ENCODE results near the gene MMD2. TPM values are rescaled to one million over a fixed set of nuclear protein-coding genes. Genes with fewer than 3 reads are reported as not detected.
A peak's percentile ranks its signal among the peaks of the same experiment; 100 is the strongest.
"Not testable (repeated sequence)": the region's sequence is repeated elsewhere in the genome, so short reads cannot be mapped to it uniquely, and the experiment has no call there.

The MMD2 gene, protein sequence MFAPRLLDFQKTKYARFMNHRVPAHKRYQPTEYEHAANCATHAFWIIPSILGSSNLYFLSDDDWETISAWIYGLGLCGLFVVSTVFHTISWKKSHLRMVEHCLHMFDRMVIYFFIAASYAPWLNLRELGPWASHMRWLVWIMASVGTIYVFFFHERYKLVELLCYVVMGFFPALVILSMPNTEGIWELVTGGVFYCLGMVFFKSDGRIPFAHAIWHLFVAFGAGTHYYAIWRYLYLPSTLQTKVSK
- not detected for total RNA-seq

DNA sequence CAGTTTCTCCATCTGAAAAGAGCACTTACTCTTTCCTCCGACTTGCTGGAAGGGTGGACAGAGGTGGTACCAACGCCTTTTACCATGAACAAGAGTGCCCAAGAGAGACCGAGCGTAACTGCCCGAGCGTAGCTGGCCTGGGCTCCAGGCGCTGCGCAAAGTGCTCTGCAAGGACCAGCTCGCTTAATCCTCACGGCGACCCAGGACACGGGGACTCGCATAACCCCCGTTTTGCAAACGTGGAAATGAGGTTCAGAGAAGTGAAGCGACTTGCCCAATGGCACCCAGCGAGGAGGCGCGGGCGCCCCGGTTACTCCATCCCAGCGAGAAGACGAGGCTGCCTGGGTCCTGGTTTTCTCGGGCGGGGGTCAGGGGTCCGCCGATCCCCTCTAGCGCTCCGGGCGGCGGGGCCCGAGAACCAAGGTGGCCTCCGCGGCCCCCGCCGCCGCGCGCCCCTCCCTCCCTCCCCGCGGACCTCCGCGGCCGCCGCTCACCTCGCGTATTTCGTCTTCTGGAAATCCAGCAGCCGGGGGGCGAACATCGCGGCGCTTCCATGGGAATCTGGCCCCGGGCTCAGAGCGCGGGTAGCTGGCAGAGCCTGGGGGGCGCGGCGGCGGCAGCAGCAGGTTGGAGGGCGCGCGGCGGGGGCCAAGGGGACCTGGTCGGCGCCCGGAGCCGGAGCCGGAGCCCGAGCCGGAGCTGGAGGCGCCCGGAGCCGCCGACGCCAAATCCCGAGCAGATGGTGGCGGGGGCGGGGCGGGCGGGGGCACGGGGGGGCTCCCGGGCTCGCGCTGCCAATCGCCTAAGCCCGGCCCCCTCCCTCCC lies at the start of gene MMD2:
Gene MMD2 (minus strand): TSS at position 711 of the 825 bp plus-strand sequence. CDS start 170 bp downstream, at position 541.
- DNase-seq (ENCODE audit: low read depth in 2 of 3, low spot score in 2 of 3), result no peak

DNA sequence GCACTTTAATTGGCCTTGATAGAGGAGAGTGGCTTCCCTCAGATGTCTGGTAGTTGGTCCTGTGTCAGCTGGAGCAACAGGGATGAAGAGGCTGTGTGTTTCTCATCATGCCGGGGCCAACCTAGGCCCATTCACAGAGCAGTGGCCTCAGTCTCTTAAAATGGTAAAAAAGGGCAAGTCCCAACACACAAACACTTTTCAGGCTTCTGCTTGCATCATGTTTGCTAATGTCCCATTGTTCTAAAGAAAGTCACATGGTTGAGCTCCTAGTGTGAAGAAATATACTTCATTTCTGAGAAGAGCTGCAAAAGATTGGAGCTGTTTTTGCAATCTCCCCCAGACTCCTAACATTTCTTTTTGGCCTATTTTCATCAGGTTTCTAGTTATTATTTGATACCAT lies 46.1 kb upstream of the MMD2 start:
- no peak for DNase-seq (ENCODE audit: low read depth in 2 of 3, low spot score in 2 of 3)

DNA sequence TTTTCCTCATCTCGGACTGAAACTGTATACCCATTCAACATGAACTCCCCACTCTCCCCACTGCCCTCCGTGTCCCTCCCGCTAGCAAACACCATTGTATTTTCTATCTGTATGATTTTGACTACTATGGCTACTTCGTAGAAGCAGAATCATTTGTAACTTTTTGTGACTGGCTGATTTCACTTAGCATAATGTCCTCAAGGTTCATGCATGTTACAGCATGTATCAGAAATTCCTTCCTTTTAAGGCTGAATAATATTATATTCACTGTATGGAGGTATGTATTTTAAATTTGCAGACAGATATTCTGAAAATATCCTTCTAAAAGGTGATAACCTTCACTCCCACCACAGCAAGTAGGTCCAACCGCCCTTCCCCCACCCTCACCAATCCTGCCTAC lies 42.9 kb upstream of the MMD2 start:
- no peak for DNase-seq (ENCODE audit: low read depth in 2 of 3, low spot score in 2 of 3)

DNA sequence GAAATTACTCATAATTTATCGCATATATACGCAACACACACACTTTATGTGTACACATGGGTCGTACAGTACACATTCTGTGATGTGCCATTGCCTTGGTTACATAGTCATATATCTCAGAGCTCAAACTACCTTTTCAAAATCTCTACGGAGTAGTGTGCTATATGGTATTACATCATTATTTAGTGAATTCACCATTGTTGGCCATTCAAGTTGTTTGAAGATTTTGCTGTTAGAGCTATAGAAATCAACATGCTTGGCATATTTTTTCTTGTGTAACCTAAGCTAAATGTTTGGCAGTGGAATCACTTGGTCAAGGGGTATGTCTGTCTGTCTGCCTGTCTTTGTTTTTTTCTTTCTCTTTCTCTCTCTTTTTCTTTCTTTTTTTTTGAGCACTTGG lies 42.0 kb upstream of the MMD2 start:
- no peak for DNase-seq (ENCODE audit: low read depth in 2 of 3, low spot score in 2 of 3)

DNA sequence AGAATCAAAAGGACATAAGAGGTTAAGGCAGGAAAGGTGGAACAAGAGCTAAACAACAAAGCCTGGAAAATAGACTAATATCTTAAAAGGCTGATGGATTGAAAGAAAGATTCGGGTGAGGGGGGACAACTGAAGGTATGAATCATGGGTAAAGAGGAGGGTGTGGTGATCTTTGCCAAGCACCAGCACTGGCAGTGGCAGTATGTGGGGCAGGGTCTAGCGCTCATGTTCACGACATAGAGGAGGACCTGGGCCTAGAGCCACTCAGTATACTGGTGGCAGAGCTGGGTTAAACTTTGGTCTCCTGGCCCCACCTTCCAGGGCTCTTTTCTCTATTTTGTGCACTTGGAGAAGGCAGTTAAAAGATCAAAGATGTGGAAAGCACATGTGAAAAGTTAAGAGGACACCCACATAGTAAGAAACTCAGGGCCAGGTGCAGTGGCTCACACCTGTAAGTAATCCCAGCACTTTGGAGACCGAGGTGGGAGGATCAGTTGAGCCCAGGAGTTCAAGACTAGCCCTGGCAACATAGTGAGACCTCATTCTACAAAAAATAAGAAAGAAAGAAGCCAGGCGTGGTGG lies 40.5 kb upstream of the MMD2 start:
- no peak for DNase-seq (ENCODE audit: low read depth in 2 of 3, low spot score in 2 of 3)

DNA sequence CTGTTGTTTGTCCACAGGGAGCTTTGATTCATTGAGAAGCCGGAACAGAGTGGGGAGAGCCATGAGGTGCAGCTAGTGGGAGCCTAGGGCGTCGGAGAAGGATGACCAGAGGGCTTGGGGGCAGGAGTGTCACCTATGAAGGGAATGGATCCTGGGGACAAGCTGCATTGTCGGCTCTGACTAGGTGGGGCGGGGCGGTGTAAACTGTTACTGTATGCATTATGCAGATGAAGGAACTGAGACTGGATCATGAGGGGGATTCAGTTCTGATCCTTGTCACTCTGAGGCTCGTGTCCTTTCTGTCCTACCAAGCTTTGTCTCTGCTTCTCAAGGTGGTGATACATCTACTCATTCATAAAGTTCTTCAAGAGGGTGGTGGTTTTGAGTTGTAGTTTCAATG lies 39.9 kb upstream of the MMD2 start:
- no peak for DNase-seq (ENCODE audit: low read depth in 2 of 3, low spot score in 2 of 3)

DNA sequence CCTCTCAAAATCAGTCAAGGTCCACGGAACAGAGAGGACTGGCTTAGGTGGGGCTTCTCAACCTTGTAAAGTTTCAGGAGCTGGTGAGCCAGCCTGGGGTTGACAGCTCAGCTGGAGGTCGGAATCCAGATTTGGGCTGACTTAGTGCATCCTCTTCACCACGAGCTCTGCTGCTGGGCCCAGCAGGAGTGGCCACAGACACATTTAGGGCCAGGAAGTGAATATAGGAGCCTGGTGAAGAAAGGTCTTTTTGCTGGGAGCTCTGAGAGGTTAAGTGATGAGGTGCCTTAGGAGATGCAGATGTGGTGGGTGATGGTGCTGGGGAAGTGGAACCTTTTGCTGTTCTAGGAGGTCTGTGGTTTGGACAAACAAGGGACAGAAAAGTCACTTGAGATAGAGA lies 39.3 kb upstream of the MMD2 start:
- no peak for DNase-seq (ENCODE audit: low read depth in 2 of 3, low spot score in 2 of 3)

DNA sequence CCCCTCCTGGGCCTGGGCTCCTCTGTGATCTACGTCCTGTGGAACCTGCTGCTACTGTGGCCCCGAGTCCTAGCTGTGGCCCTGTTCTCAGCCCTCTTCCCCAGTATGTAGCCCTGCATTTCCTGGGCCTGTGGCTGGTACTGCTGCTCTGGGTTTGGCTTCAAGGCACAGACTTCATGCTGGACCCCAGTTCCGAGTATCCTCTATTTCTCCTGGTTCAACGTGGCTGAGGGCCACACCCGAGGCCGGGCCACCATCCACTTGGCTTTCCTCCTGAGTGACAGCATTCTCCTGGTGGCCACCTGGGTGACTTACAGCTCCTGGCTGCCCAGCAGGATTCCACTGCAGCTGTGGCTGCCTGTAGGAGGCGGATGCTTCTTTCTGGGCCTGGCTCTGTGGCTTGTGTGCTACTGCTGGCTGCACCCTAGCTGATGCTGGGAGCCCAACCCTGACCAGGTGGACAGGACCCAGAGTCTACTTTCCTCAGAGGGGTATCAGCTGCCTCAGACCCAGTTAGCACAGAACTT lies 37.8 kb upstream of the MMD2 start:
- DNase-seq (ENCODE audit: low read depth in 2 of 3, low spot score in 2 of 3), result no peak

DNA sequence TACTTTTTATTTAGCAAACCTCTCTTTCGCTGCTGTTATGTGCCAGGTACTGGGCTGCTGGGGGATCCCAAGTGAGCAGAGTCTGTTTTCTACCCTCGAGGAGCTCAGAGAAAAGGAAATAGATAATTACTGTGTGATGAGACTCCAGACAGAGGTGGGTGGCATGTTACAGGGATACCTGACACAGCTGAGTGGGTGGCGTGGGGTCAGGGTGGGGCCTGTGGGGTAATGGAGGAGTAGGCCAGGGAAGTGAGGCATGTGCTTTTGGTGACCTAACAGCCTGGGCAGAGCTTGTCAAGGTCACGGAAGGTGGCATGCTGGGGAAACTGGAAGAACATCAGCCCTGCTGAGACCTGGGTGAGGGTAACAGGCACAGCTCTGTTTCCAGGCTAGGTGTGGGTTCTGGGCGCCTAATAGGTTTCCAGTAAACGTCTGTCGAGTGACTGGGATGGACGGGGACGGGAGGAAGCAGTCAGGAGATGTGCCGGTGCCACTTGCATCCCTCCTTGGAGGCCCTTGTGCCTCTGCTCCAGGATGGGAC lies 36.5 kb upstream of the MMD2 start:
- DNase-seq (ENCODE audit: low read depth in 2 of 3, low spot score in 2 of 3), result no peak

DNA sequence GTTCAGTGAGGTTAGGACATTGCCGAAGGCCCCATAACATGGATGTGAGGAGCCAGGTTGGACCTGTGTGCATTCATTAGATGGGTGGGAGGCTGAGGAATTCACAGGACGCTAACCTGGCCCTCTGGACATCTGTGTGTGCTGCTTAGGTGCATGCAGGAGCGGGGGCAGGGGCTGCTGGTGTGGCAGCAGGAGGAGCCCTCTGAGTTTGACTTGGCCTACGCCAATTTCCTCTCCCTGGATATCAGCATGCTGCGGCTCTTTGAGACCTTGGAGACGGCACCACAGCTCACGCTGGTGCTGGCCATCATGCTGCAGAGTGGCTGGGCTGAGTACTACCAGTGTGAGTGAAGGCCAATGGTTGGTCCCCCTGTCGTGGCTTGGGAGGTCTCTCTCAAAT lies 34.5 kb upstream of the MMD2 start:
- DNase-seq (ENCODE audit: low read depth in 2 of 3, low spot score in 2 of 3), result no peak

DNA sequence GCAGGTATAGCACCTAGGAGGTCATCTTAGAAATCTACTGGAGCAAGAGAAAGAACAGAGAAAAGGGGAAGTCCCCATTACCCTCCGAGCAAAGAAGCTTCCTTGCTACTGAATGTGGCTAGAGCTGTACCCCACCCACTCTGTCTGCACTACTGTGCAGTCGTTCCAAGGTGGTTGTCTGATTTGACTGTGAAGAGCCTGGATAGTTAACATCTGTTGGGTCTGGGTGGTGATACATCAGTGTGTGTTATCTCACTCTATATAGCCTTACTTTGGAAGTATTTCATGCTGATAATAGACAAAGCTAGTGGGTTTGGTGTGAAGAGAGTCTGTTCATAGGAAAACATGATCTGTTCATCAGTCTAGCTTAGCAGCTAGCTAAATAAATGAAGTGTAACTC lies 23.8 kb upstream of the MMD2 start:
- peak in 1 of 3 donors; percentile 15 for DNase-seq (ENCODE audit: low read depth in 2 of 3, low spot score in 2 of 3)

DNA sequence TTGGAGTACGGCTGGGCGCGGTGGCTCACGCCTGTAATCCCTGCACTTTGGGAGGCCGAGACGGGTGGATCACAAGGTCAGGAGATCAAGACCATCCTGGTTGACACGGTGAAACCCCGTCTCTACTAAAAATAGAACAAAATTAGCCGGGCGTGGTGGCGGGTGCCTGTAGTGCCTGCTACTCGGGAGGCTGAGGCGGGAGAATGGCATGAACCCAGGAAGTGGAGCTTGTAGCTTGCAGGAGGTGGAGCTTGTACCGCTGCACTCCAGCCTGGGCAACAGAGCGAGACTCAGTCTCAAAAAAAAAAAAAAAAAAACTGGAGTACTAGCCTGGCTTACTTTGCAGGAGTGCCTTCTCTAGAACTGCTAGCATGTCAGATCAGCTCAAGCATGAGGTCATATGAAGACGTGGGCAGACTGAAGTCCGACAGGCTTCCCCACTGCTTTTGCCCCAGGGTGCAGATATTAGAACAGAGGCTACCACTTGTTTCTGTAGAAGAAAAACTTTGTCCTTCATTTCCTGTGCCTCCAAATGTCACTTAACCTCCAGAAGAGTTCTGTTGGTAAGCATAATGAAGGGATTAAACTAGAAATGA lies 22.4 kb upstream of the MMD2 start:
- DNase-seq (ENCODE audit: low read depth in 2 of 3, low spot score in 2 of 3), result not testable (repeated sequence)

DNA sequence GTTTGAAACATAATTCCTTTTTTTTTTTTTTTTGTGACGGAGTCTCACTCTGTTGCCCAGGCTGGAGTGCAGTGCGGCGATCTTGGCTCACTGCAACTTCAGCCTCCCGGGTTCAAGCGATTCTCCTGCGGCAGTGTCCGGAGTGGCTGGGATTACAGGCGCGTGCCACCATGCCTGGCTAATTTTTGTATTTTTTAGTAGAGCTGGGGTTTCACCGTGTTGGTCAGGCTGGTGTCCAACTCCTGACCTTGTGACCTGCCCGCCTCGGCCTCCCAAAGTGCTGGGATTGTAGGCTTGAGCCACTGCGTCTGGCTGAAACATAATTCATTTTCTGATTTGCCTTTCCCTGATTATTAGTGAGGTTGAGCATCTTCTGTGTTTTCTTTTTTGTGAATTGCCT lies 16.6 kb upstream of the MMD2 start:
- DNase-seq (ENCODE audit: low read depth in 2 of 3, low spot score in 2 of 3), result not testable (repeated sequence)

DNA sequence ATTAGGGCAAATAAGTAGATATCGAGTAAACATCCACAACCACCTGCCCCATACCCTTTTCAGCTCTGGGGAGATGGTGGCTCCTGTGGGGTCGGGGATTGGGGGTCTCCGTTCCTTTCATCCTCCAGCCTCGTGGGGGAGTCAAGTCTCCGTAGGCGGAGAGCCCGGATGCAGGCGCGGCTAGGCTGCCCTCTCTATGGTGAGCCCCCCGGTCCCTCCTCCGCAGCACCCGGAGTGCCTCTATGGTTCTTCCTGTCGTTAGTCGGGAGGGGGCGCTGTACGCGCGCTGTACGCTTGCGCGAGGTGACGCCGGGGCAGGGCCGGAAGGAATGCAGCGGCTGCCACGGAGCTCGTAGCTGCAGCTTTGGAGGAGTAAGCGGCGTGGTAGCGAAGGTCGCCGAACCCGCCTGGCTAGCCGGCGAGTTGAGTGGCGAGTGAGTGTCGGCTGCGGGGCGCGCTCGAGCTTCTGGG lies 14.8 kb upstream of the MMD2 start:
- peak; percentile 97 to 98 (median 97) for DNase-seq (ENCODE audit: low read depth in 2 of 3, low spot score in 2 of 3)

DNA sequence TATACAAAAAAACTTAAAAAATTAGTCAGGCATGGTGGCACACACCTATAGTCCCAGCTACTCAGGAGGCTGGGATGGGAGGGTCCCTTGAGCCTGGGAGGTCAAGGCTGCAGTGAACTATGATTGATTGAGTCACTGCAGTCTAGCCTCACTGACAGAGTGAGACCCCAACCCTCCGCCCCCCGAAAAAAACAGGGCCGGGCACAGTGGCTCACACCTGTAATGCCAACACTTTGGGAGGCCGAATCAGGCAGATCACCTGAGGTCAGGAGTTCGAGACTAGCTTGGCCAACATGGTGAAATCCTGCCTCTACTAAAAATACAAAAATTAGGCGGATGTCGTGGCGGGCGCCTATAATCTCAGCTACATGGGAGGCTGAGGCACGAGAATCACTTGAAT lies 13.5 kb upstream of the MMD2 start:
- DNase-seq (ENCODE audit: low read depth in 2 of 3, low spot score in 2 of 3), result not testable (repeated sequence)

DNA sequence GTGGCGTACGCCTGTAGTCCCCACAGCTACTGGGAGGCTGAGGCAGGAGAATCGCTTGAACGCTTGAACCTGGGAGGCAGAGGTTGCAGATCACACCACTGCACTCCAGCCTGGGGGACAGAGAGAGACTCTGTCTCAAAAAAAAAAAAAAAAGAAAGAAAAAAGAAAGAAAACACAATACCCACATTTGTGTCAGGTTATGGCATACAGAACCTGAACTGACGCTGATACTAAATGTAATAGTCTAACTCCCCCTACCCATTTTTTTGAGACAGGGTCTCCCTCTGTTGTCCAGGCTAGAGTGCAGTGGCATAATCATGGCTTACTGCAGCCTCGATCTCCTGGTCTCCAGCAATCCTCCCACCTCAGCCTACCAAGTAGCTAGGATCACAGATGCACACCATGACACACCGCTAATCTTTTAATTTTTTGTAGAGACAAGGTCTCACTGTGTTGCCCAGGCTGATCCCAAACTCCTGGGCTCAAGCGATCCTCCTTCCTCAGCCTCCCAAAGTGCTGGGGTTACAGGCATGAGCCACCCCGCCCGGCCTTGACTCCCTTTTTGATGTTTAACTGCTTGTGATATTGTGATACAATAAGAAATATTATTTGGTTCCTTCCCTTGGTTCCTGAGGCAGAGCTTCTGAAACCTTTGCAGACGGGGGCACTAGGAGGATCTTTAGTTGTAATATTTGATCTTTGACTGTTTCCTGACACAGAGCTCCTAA lies 6.5 kb upstream of the MMD2 start:
- DNase-seq (ENCODE audit: low read depth in 2 of 3, low spot score in 2 of 3), result no peak

DNA sequence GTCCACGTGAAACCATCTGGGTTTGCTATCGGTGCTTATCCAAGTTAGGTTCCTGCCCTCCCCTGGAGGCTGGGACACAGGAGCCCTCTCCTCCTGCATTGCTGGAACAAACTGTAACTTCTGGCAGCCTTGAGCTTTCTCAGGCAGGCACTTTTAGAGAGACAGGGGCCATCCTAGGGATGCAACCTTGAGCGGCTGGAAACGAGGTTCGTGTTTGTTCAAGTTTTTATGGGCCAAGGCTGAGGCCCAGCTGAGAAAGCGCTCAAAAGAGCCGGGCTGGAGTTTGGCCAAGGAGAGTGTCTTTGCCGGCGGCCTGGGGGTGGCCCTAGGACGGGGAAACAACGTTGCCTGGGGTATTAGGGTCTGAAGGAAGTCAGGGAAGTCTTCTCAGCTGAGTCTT lies 5.5 kb upstream of the MMD2 start:
- DNase-seq (ENCODE audit: low read depth in 2 of 3, low spot score in 2 of 3), result no peak

DNA sequence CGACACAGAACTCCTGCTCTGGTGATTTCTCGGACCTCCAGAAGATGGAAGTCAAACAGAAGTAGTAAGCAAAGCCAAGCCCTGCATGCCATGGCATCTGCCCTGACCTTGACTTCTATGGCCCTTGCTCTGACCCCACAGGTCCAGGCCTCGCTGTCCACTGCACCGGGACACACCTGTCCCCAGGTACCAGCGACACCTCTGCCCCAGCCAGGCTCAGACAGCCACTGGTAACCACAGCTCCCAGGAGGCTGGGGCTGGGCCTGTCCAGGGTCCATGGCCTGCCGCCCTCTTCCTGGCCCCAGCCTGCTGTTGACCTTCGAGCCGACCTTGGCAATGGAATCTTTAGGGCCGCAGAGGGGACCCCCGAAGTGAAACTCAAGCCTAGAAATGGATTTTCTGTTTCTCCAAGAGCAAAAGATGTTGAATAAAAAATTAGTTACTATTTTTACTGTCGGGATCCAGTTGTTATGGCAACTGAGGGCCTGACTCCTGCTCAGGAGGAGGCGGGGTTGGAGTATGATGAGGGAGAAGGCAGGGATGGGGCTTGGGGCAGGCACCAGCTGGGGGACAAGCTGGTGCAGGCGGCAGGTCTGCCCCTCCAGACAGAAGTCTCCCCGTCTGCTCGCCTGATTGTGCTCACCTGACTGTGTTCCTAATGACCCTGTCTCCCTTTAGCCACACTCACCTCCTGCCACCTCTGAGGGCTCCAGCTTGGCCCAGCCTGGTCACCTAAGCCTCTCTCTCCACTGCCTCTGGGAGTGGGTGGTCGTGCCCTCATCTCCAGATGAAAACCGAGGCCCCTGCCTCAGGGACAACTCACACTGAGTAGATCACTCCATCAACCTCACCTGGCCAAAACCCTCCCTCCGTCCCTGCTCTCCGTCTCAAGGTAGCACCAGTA lies 4.1 kb upstream of the MMD2 start:
- DNase-seq (ENCODE audit: low read depth in 2 of 3, low spot score in 2 of 3), result no peak

DNA sequence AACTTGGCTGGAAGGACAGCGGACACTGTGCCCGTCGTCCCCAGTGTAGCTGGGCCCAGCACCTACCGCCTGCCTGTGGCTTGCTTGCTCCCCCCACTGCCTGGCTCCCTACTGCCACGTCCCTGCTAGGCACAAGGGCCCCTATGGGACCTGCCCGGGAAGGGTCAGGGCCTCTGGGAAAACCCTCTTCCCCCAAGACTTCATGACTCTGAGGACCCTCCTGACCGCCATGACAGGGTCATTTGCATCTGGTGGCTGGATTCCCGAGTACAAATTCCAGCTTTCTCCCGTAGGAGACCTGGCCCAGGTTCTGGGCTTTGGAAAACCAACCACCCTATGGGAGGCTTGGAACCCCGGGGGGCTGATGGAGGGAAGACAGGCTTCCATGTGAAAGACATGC lies 1.4 kb upstream of the MMD2 start:
- no peak for DNase-seq (ENCODE audit: low read depth in 2 of 3, low spot score in 2 of 3)
